Natural killer cell treated with Interleukin-12 subunit alpha and Interleukin-12 subunit beta and Interleukin-15 and Interleukin-18, amount 100 ng/mL, for 72 hours (primary cell): Measurements from ENCODE around the gene NINJ2. TPM values are rescaled to one million over a fixed set of nuclear protein-coding genes. Genes with fewer than 3 reads are reported as not detected.

Experiments used
- ATAC-seq, 2 donors: fragments of 150-1000 bp; cut with Tn5 transposase in 1 of 2; sonication (Bioruptor Pico), chemical (Tn5 transposase) in 1 of 2; 2 replicates each; pipeline ENCODE4 v1.10.0; 2021
- DNase-seq: peaks from one replicate; pipeline ENCODE4 v3.0.0; 2022; ENCODE audit warnings: low spot score
- H3K27ac Mint-ChIP-seq, 2 donors: 1 replicate in 1 of 2; 2 replicates in 1 of 2; pipeline ENCODE4 v1.8.0; 2022; ENCODE audit warnings: mixed read lengths in 2 of 2, mild to moderate bottlenecking in 1 of 2, moderate library complexity in 1 of 2
- H3K27me3 Mint-ChIP-seq, 2 donors: 1 replicate in 1 of 2; 2 replicates in 1 of 2; pipeline ENCODE4 v1.8.0; 2022; ENCODE audit warnings: mixed read lengths in 2 of 2
- H3K36me3 Mint-ChIP-seq: one replicate; pipeline ENCODE4 v1.8.0; 2022; ENCODE audit warnings: mixed read lengths
- H3K4me1 Mint-ChIP-seq, 2 donors: 1 replicate in 1 of 2; 2 replicates in 1 of 2; pipeline ENCODE4 v1.8.0; 2022; ENCODE audit warnings: low read depth in 2 of 2, mixed read lengths in 2 of 2, mild to moderate bottlenecking in 1 of 2
- H3K4me3 Mint-ChIP-seq: one replicate; pipeline ENCODE4 v1.8.0; 2022; ENCODE audit warnings: mixed read lengths
- H3K9me3 Mint-ChIP-seq: 2 replicates; pipeline ENCODE4 v1.8.0; 2022; ENCODE audit warnings: mixed read lengths
- total RNA-seq, 2 donors: library from RNA; stranded (reverse); gene quantifications; one replicate each; pipeline ENCODE4 v1.2.3, GENCODE V29; 2022

Gene NINJ2
- total RNA-seq, 2 donors from 2014 or later = 8.6 to 15.3 TPM

DNA sequence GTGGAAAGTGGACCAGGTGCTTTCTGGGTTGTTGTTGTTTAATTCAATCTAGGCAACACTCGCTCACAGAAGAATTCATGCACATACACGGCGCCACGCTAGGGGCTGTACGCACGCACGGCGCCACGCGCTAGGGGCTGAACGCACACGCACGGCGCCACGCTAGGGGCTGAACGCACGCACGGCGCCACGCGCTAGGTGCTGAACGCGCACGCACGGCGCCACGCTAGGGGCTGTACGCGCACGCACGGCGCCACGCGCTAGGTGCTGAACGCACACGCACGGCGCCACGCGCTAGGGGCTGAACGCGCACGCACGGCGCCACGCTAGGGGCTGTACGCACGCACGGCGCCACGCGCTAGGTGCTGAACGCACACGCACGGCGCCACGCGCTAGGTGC is 54.3 kb downstream of the NINJ2 start:
- Mint-ChIP-seq H3K27ac (peak overlapping the region in 1 of 2 donors; percentile 96), H3K27me3 (no peaks in the 10 kb centered on the region), H3K4me1 (peaks cover 49 to 50% of the 10 kb centered on the region in 2 donors), H3K4me3 (peak overlapping the region; percentile 10), H3K9me3 (no peaks in the 10 kb centered on the region), H3K36me3 (no peaks in the 10 kb centered on the region)
- DNase-seq (no peak), ATAC-seq (no peak)

DNA sequence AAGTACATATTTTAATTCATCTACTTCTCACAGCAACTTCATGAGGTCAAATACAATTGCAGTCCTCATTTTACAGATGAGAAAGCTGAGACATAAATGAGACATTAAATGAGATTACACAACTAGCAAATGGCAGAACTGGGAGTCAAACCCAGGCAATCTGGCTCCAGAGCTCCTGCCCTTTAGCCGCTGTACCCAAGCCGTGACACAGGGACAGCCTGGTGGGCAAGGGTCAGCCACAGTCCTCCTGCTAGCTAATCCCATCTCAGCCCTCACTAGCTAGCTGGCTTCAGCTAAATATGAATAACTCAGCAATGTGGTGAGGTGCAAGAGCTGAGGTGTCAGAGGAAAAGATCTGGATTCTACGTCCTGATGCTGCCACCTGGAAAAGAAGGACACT is 54.8 kb downstream of the NINJ2 start:
- DNase-seq = no peak
- H3K27ac Mint-ChIP-seq = peak overlapping the region; percentile 66 to 93
- H3K9me3 Mint-ChIP-seq = no peaks in the 10 kb centered on the region
- no peaks in the 10 kb centered on the region for H3K36me3 Mint-ChIP-seq
- H3K4me1 Mint-ChIP-seq = peaks cover 49 to 51% of the 10 kb centered on the region in 2 donors
- H3K27me3 Mint-ChIP-seq = no peaks in the 10 kb centered on the region
- no peak for ATAC-seq
- peak overlapping the region; percentile 12 for H3K4me3 Mint-ChIP-seq

DNA sequence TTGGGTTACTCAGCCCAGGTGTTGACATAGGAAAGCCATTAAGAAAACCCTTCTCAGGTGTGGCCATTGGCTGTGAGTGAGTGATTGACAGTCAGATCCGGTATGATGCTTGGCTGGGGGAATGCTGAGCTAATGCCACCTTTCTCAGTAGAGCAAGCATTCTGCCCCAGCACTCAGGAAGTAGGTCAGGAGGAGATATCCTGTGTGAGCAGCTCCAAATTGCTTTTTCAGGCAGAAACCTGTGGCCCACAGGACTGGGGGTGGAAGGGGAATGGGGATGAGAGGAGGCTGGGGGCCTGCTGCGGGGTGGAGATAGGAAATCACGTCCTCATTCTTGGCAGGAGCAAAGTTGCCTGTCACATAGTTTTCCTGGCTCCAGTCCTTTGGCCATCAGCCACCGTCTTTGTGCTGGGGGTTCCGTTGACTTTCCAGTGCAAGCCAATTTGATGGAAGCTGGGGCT is 55.7 kb downstream of the NINJ2 start:
- peak overlapping the region; percentile 66 to 93 for H3K27ac Mint-ChIP-seq
- DNase-seq (no peak), ATAC-seq (no peak)
- no peaks in the 10 kb centered on the region for H3K36me3 Mint-ChIP-seq
- H3K4me1 Mint-ChIP-seq = peaks cover 45 to 49% of the 10 kb centered on the region in 2 donors
- no peaks in the 10 kb centered on the region for H3K9me3 Mint-ChIP-seq
- peak overlapping the region; percentile 12 for H3K4me3 Mint-ChIP-seq
- H3K27me3 Mint-ChIP-seq = no peaks in the 10 kb centered on the region

DNA sequence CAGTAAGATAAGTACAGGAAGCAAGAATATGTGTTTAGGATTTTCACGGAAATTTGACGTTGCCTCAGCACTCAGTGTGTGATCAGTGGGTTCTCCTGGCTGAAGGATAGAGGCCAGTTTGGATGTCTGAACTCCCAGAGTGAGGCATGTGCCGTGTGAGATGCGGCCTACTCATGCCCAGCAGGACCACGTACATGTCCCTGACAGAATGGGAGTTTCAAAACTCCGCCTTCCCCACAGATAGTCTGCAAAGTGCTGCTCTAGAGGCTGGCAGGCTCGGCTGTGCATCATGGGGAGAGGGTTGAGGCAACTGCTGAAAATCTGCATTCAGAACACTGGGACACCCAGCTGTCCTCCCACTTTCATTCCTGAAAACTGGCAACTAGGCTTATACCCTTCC is 58.3 kb downstream of the NINJ2 start:
- no peak for ATAC-seq
- no peak for DNase-seq
- Mint-ChIP-seq H3K27me3 (no peaks in the 10 kb centered on the region), H3K4me1 (peaks cover 27% of the 10 kb centered on the region in 2 donors), H3K27ac (peak overlapping the region in 1 of 2 donors; percentile 38), H3K36me3 (no peaks in the 10 kb centered on the region), H3K4me3 (no peak overlapping the region), H3K9me3 (no peaks in the 10 kb centered on the region)

DNA sequence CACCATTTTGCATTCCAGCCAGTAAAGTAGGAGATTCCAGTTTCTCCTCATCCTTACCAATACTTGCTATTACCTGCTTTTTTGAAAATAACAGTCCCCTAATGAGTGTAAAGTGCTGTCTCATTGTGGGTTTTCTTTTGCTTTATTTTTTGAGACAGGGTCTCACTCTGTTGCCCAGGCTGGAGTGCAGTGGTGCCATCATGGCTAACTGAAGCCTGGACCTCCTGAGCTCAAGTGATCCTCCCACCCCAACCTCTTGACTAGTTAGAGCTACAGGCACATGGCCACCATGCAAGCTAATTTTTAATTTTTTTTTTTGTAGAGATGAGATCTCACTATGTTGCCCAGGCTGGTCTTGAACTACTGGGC is 60.6 kb downstream of the NINJ2 start:
- no peak for ATAC-seq
- DNase-seq = no peak
- no peaks in the 10 kb centered on the region for H3K36me3 Mint-ChIP-seq
- no peak overlapping the region for H3K27ac Mint-ChIP-seq
- no peaks in the 10 kb centered on the region for H3K9me3 Mint-ChIP-seq
- H3K27me3 Mint-ChIP-seq = no peaks in the 10 kb centered on the region
- H3K4me3 Mint-ChIP-seq = no peak overlapping the region
- H3K4me1 Mint-ChIP-seq = peaks cover 15 to 16% of the 10 kb centered on the region in 2 donors

DNA sequence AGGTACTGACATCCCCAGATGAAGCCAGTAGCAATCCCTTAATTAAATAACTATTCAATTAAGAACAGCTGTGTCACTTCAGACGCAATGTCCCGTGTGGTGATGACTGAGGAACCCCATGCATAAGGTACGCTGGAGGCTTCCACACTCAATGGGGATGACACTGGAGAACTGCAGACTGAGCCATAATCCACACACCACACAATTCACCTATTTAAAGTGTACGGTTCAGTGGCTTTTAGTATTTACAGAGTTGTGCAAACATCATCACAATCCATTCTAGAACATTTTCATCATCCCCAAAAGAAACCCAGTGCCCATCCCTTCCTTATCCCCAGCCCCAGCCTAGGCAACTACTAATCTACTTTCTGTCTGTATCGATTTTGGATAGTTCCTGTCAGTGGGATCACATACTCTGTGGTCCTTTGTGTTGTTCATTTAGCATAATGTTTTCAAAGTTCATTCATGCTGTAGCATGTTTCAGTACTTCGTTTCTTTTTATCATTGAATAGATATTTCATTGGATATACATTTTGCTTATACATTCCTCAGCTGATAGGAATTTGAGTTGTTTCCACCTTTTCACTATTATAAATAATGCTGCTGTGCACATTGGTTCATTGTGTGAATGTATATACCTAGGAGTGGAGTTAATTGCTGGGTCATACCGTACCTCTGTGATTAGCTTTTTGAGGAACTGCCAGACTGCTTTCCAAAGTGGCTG is 61.1 kb downstream of the NINJ2 start:
- H3K9me3 Mint-ChIP-seq = no peaks in the 10 kb centered on the region
- DNase-seq (no peak), ATAC-seq (no peak)
- H3K27ac Mint-ChIP-seq = no peak overlapping the region
- H3K27me3 Mint-ChIP-seq = no peaks in the 10 kb centered on the region
- no peaks in the 10 kb centered on the region for H3K36me3 Mint-ChIP-seq
- peaks cover 9 to 11% of the 10 kb centered on the region in 2 donors for H3K4me1 Mint-ChIP-seq
- H3K4me3 Mint-ChIP-seq = no peak overlapping the region

DNA sequence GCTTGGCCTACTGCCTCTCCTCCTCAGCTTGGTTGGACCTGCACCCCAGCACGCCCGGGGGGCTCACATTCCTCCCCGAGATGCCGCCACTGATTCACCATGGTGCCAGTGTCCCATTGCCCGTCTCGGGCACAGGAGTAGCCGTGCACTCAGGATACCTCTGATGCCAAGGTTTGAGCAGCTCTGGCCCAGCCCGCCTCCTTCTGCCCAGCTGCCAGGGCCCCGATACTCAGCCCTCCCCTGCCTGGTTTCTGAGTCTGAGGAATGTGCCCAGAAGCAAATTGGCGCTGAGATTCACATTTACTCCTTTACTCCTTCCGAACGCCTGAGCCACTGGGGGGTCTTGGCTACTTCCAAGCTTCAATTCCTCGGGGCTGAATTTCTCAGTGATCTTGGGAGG is 63.5 kb downstream of the NINJ2 start:
- Mint-ChIP-seq H3K27ac (no peak overlapping the region), H3K9me3 (no peaks in the 10 kb centered on the region), H3K36me3 (no peaks in the 10 kb centered on the region), H3K27me3 (no peaks in the 10 kb centered on the region), H3K4me3 (no peak overlapping the region), H3K4me1 (peaks cover 0 to 4% of the 10 kb centered on the region in 2 donors)
- DNase-seq = no peak
- no peak for ATAC-seq

DNA sequence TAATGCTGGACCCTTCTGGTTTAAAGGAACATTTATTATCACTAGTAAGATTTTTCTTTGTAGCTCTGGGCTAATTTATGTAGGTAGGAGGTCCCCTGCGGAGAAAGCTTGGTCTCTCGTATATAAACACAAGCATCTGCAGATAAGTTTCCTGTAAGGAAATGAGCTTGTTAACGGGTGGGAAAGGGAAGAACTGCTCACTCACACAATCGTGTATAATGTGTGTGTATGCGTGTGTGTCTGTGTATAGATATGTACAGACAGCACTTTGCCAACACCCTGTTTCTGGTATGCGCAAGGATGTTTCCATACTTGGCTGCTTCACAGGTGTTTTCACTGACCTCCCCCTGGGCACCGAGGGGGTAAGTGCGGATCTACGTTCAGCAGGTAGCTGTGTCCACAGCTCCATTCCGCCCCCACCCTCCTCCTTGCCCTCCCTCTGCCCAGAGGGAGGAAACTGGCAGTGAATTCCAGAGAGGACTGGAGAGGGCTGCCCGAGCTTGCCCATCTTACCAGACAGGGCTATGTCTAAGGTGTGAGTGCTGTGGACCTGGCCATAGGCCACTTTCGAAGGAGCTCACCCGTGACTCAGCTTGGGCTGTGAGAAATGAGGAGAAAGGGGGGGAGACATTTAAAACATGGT is 65.2 kb downstream of the NINJ2 start:
- H3K4me1 Mint-ChIP-seq = peaks cover 0 to 3% of the 10 kb centered on the region in 2 donors
- DNase-seq (no peak), ATAC-seq (no peak)
- no peaks in the 10 kb centered on the region for H3K27me3 Mint-ChIP-seq
- H3K27ac Mint-ChIP-seq = peak overlapping the region in 1 of 2 donors; percentile 25
- H3K36me3 Mint-ChIP-seq = no peaks in the 10 kb centered on the region
- H3K9me3 Mint-ChIP-seq = no peaks in the 10 kb centered on the region
- H3K4me3 Mint-ChIP-seq = no peak overlapping the region

DNA sequence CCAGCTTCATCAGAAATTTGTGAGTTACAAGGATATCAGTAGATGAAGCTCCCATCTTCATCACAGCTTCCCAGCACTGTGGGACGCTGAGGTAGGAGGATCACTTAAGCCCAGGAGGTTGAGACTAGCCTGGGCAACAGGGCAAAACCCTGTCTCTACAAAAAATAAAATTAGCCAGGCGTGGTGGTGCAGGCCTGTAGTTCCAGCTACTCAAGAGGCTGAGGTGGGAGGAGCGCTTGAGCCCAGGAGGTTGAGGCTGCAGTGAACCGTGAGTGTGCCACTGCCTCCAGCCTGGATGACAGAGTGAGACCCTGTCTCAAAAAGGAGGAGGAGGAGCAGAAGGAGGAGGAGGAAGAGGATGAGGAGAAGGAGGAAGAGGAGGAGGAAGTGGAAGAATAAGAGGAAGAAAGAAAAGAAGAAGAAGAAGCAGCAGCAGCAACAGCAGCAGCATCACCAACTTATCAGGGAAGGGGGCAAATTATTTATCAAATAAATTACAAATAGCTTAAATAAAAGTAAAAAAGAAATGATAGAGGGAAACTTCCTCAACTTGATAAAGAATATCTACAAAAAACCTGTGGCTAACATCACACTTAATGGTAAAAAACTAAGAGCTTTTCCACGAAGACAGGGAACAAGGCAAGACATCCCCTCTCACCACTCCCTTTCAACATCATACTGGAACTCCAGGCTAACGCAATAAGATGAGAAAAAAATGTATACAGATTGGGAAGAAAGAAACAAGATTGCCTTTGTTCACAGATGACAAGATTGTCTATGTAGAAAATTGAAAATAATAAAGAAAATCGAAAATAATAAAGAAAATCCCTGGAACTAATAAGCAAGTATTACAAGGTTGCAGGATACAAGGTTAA is 69.6 kb downstream of the NINJ2 start:
- H3K36me3 Mint-ChIP-seq = no peaks in the 10 kb centered on the region
- H3K9me3 Mint-ChIP-seq = no peaks in the 10 kb centered on the region
- ATAC-seq (no peak), DNase-seq (no peak)
- peak overlapping the region in 1 of 2 donors; percentile 81 for H3K27ac Mint-ChIP-seq
- no peak overlapping the region for H3K4me3 Mint-ChIP-seq
- H3K27me3 Mint-ChIP-seq = no peaks in the 10 kb centered on the region
- H3K4me1 Mint-ChIP-seq = peaks cover 0 to 15% of the 10 kb centered on the region in 2 donors

DNA sequence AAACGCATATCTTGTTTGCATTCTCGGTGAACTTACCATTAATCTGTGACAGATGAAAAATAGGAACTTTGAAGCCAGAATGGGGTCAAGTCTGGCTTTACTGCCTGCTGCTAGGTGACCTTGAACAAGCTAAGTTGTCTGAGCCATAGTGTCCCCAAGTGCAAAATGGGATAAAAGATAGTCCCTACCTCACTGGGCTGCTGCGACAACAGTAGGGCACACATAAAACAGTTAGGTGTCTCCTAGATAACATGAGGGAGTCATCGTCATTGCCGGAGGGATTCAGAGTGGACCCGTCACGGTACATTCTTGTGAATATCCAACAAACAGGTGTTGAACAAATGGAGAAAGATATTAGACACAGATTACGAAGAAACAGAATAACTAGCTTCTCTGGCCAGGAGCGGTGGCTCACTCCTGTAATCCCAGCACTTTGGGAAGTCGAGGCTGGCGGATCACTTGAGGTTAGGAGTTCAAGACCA is 71.2 kb downstream of the NINJ2 start:
- no peaks in the 10 kb centered on the region for H3K36me3 Mint-ChIP-seq
- DNase-seq = no peak
- peaks cover 2% of the 10 kb centered on the region for H3K9me3 Mint-ChIP-seq
- H3K27ac Mint-ChIP-seq = no peak overlapping the region
- peaks cover 0 to 18% of the 10 kb centered on the region in 2 donors for H3K4me1 Mint-ChIP-seq
- no peaks in the 10 kb centered on the region for H3K27me3 Mint-ChIP-seq
- no peak overlapping the region for H3K4me3 Mint-ChIP-seq
- ATAC-seq = no peak

DNA sequence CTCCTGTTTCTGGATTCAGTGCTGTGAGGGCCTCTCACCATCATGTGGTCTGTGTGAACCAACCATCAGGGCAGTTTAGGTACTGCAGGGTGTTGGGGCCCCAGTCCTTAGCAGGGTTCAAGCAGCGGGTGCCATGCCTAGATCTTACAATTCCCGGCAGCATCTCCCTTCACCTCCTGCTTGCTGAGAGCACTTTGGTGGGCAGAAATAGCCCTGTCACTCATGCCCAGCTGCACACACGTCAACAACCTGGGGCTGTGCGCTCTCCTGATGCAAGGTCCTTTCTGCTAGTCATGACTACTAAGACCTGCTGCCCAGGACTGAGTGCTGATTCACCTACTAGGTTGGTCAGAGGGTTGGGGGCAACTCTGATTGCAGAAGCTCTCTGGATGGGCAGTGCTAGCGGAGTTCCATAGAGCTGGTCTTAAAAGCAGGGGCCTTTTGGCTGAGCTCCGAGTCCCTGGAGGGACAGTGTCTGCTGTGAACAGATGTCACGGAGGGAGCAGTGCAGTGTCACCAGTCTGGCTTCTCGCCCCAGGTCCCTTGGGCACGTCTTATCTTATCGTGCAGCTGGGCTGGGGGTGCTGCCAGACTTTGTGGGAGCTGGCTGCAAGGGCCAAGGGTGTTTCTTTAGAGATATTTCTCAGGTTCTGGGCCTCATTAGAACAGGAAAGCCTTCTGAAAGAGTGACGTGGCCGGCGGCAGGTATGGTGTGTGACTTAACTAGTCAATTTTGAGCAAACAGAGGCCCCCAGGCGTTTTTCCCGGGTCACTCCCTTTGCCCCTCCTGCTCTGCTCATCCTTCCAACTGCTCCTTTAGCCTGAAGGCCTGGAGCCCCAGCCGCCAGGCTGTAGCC is 71.8 kb downstream of the NINJ2 start:
- Mint-ChIP-seq H3K36me3 (no peaks in the 10 kb centered on the region), H3K4me3 (no peak overlapping the region), H3K27ac (no peak overlapping the region), H3K9me3 (peaks cover 2% of the 10 kb centered on the region), H3K4me1 (peaks cover 0 to 20% of the 10 kb centered on the region in 2 donors), H3K27me3 (no peaks in the 10 kb centered on the region)
- ATAC-seq (peak in 1 of 2 donors; percentile 59), DNase-seq (no peak)

DNA sequence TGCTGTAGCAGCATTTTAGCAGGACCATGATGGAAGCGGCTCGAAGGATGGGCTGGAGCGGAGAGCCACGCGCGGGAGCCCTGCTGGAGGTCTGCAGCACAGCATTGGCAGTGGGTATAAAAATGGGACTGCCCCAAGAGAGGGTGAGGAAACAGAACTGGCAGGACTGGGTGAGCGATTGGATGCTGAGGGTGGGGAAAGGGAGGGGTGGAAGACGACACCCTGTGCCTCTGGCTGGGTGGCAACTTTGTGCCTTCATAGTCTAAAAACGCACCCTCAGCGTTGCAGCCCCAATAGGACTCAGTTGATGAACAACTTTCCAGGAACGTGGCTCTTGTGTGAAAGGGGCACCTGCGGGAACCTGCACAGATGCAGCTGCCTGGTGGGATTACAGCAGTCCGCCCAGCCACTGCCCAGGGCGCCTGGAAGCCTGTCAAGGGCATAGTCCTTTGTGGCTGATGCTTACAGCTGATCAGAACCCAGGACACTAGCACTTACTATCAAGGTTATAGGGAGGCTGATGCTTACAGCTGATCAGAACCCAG is 73.0 kb downstream of the NINJ2 start:
- Mint-ChIP-seq H3K27me3 (no peaks in the 10 kb centered on the region), H3K36me3 (no peaks in the 10 kb centered on the region), H3K4me3 (no peak overlapping the region), H3K9me3 (peaks cover 2% of the 10 kb centered on the region), H3K27ac (peak overlapping the region in 1 of 2 donors; percentile 76), H3K4me1 (peaks cover 0 to 22% of the 10 kb centered on the region in 2 donors)
- ATAC-seq = no peak
- no peak for DNase-seq

DNA sequence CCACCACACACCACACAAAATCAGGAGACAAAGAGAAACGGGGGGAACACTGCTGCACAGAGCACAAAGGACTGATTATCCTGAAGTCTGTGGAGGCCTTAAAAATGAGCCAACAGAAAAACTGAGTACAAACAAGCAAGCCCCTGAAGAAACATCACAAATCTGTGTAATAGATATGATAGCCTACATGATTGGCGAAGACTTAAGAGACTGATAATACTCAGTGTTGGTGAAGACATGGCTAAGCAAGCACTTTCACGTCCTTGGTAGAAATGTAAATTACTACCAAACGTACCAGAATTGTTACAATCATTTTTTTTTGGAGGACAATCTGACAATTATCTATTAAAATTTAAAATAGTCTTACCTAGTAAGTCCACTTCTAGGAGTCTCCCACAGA is 74.6 kb downstream of the NINJ2 start:
- peak overlapping the region in 1 of 2 donors; percentile 76 for H3K27ac Mint-ChIP-seq
- ATAC-seq (no peak), DNase-seq (no peak)
- H3K36me3 Mint-ChIP-seq = no peaks in the 10 kb centered on the region
- no peaks in the 10 kb centered on the region for H3K27me3 Mint-ChIP-seq
- peaks cover 2% of the 10 kb centered on the region for H3K9me3 Mint-ChIP-seq
- peaks cover 0 to 22% of the 10 kb centered on the region in 2 donors for H3K4me1 Mint-ChIP-seq
- no peak overlapping the region for H3K4me3 Mint-ChIP-seq
